SK-MEL-5 (cell line): ENCODE results near the gene NELL1. TPM values are rescaled to one million over a fixed set of nuclear protein-coding genes. Genes with fewer than 3 reads are reported as not detected.

ENCODE experiments used
- DNase-seq: peaks from one replicate; pipeline ENCODE4 v3.0.0-alpha.2; 2016; ENCODE audit warnings: low read depth, low spot score
- in situ Hi-C: cut with HindIII; loops from 2 replicates; pipeline ENCODE4 v1.10.0; 2016; ENCODE audit warnings: low sequenced_read_pairs, high pct_unique_total_duplicates, low pct_unique_long_range_greater_than_20kb
- small RNA-seq, 2 experiments: library from RNA; depleted of rRNA; stranded (forward); fragments of <200 nt; gene quantifications; one replicate each; pipeline ENCODE3, GENCODE V24; 2014
- total RNA-seq: library from RNA; depleted of rRNA; stranded (reverse); fragments of >200 nt; shearing (Covaris generic); gene quantifications from 2 replicates; pipeline ENCODE4 v1.2.3, GENCODE V29; 2014; rRNA removed

NELL1 gene
- total RNA-seq, 1 experiment from 2014 or later = not detected

- no peak for DNase-seq
- in situ Hi-C loops = no loop called here
Observed at GRCh38 chr11:21622995-21623394, 953.6 kb downstream of the NELL1 start.

Small RNA genes lying within 50 kb of the gene (small RNA-seq; reads per million reads assigned to genes)
- gene RNA5SP336 (80.2 to 196 reads per million in 2 experiments), gene RNA5SP337 (0.02 to 0.10 reads per million in 2 experiments)

Other genes with a start within 250 kb of the NELL1 start
- not detected in 2 replicates for gene SLC6A5, start 70.0 kb upstream of the NELL1 start, total RNA-seq